Astrocyte of the cerebellum (primary cell): ENCODE results near the gene PPL.

ENCODE experiments used
- DNase-seq: peaks from one replicate; pipeline ENCODE4 v3.0.0-alpha.2; 2011; ENCODE audit warnings: low read depth
- H3K4me3 ChIP-seq: 2 replicates; pipeline ENCODE4 v1.5.1; 2011; ENCODE audit warnings: mild to moderate bottlenecking, low read depth, low read length, moderate library complexity
- in situ Hi-C: cut with HindIII; loops from 2 replicates; pipeline ENCODE4 v1.10.0; 2017; ENCODE audit warnings: low sequenced_read_pairs
- TF ChIP-seq, protein P1 (sequence below): IDR thresholded peaks from 2 replicates; pipeline ENCODE4 v1.5.1; 2012; ENCODE audit warnings: low read length, low read depth, moderate library complexity, mild to moderate bottlenecking; ENCODE audit errors: missing control alignments

Gene PPL

GRCh38 chr16:4948903-4949766, 12.2 kb upstream of the PPL start:
- DNase-seq, result no peak
- no peak overlapping the region for H3K4me3 ChIP-seq
- in situ Hi-C loops, result no loop called here
- TF ChIP-seq, protein P1, sequence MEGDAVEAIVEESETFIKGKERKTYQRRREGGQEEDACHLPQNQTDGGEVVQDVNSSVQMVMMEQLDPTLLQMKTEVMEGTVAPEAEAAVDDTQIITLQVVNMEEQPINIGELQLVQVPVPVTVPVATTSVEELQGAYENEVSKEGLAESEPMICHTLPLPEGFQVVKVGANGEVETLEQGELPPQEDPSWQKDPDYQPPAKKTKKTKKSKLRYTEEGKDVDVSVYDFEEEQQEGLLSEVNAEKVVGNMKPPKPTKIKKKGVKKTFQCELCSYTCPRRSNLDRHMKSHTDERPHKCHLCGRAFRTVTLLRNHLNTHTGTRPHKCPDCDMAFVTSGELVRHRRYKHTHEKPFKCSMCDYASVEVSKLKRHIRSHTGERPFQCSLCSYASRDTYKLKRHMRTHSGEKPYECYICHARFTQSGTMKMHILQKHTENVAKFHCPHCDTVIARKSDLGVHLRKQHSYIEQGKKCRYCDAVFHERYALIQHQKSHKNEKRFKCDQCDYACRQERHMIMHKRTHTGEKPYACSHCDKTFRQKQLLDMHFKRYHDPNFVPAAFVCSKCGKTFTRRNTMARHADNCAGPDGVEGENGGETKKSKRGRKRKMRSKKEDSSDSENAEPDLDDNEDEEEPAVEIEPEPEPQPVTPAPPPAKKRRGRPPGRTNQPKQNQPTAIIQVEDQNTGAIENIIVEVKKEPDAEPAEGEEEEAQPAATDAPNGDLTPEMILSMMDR, result no peak

DNA sequence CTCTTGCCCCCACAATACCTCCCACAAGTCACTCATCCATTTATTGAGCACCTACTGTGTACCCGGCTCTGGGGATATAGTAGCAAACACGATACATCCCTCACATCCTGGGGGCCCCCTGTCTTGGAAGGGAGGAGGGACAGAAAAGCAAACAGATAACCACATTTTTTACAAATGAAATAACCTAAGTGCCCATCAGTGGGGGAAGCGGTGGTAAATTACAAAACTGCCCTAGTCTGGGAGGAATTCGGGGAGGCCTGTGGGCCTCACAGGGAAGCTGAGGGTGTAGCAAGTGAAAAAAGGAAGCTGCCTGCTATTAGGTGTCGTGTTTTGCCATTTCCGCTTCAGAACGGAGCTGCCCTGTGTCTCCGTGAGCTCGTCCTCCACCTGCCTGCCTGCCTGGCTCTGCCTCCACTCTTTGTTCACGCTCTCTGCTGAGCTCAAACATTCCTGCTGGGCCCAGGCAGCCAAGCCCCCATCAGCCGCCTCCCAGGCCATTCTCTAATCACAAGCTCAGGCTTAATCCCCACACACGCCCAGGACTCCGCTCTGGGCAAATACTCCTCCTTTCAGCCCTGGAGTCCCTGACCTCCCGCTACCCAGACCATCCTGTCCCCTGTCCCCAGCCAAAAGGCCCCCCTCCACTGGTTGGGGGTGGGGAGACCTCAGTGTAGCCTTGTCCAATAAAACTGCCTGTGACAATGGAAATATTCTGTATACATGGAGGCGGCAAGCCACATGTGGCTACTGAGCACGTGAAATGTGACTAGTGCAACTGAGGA, 11.0 kb upstream of the PPL start:
- TF ChIP-seq, protein P1, result no peak
- DNase-seq, result no peak
- in situ Hi-C loops, result no loop called here
- no peak overlapping the region for H3K4me3 ChIP-seq

- no peak for DNase-seq
- TF ChIP-seq, protein P1, result no peak
- H3K4me3 ChIP-seq, result no peak overlapping the region
- in situ Hi-C loops, result no loop called here
Measured at GRCh38 chr16:4946917-4947316, 10.0 kb upstream of the PPL start.

- DNase-seq, result no peak
- in situ Hi-C loops, result no loop called here
- TF ChIP-seq, protein P1, result no peak
- no peak overlapping the region for H3K4me3 ChIP-seq
Measured at GRCh38 chr16:4945560-4946502, 8.9 kb upstream of the PPL start.

DNA sequence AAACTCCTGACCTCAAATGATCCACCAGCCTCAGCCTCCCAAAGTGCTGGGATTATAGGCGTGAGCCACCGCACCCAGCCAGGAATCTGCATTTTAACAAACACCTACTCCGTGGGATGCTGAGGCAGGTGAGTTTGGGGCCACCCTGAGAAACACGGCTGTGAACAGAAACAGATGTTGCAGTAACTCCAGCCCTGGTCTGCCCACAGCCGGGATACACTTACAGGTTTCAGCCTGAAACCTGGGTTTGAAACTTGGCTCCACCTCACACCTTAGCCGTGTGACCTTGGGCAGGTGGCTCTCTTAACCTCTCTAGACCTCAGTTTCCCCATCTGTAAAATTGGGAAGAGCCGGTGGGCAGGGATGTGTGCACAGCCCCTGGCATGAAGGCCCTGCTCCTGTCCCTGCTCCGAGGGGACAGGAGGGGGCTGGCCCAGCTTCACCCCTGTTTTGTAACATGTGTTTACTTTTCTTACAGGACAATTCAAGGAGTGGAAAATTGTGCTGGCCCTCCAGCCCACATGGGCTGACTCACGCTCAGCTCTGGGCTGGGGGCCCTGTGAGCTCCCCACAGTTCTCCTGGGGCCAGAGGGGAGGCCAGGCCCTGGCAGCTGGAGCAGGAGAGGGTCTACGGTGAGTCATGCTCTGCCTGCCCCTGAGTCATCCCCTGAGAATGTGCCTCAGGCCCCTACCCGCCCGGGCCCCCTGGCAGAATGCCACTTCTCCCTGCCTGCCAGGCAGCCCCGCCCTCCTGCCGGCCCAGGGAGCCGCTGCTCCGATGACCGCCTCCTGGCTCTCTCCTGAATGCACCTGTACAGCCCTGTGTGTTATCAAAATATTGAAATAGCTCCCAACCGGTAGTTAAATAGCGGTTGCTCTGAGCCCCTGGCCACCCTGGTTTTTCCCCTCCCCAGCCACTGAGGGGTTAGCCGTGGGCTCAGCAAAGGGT, 7.7 kb upstream of the PPL start:
- in situ Hi-C loops, result loop anchor here (5.0 kb wide), 1 partner anchor 77 kb away; no protein-coding TSS in a partner anchor
- H3K4me3 ChIP-seq, result no peak overlapping the region
- DNase-seq, result peak; percentile 94
- TF ChIP-seq, protein P1, result no peak
